Epithelial cell of esophagus (primary cell): ENCODE results near the gene YTHDC1.

Experiments
- DNase-seq: peaks from one replicate; pipeline ENCODE4 v3.0.0; 2010; ENCODE audit warnings: low read depth
- H3K4me3 ChIP-seq: 2 replicates; pipeline ENCODE4 v1.5.1; 2011; ENCODE audit warnings: mild to moderate bottlenecking, low read length, control low read depth
- TF ChIP-seq, protein P1 (sequence below): IDR thresholded peaks from 2 replicates; pipeline ENCODE4 v1.5.1; 2011; ENCODE audit warnings: low read depth, mild to moderate bottlenecking, low read length, control low read depth, inconsistent platforms; ENCODE audit not compliant: insufficient read depth; ENCODE audit errors: missing control alignments

YTHDC1 gene

DNA sequence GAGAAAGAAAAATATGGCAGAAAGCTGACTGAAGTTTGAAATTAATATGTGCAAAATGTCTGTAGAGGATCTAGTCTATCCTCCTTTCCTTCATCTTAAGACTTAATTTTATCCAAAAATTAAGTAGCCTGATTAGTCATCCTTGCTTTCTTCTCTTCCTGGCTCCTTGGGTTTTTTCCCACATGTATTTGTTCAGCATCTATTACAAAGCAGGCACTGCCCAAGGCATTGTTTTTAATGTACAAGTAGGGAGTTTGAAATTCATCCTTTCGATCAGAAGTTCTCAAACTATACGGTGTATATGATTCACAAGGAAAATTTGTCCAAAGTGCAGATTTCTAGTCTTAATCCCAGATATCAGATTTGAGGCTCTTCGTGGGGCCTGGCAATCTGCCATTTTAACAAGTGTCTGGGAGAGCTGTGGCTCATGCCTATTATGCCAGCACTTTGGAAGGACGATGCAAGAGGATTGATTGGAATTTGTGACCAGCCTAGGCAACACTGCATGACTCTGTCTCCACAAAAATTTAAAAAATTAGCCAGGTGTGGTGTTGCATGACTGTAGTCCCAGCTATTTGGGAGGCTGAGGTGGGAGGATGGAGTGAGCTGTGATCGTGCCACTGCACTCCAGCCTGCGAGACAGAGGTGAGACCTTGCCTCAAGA lies 19.4 kb upstream of the YTHDC1 start:
- peak overlapping the region; percentile 14 for H3K4me3 ChIP-seq
- TF ChIP-seq, protein P1, sequence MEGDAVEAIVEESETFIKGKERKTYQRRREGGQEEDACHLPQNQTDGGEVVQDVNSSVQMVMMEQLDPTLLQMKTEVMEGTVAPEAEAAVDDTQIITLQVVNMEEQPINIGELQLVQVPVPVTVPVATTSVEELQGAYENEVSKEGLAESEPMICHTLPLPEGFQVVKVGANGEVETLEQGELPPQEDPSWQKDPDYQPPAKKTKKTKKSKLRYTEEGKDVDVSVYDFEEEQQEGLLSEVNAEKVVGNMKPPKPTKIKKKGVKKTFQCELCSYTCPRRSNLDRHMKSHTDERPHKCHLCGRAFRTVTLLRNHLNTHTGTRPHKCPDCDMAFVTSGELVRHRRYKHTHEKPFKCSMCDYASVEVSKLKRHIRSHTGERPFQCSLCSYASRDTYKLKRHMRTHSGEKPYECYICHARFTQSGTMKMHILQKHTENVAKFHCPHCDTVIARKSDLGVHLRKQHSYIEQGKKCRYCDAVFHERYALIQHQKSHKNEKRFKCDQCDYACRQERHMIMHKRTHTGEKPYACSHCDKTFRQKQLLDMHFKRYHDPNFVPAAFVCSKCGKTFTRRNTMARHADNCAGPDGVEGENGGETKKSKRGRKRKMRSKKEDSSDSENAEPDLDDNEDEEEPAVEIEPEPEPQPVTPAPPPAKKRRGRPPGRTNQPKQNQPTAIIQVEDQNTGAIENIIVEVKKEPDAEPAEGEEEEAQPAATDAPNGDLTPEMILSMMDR: no peak
- peak; percentile 93 for DNase-seq

DNA sequence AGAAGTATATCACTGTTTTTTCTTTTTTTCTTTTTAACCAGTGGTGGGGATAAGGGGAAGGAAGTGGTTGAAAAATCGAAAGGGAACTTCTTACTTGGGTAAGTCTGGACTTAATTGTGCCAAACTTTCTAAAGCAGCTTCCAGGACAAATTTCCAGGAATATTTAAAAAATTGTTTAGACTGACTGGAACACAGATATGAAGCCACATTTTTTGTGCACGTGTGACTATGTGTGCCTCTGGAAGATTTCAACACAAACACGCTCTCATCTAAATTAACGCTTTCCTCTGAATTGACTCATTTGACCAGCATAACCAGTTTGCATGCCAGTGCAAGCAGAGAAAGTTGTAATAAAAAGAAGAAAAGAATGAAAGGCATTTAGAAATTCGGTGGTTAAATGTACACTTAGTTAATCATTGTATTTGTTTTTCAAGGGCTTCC lies 18.8 kb upstream of the YTHDC1 start:
- H3K4me3 ChIP-seq: no peak overlapping the region
- DNase-seq: peak; percentile 95
- TF ChIP-seq, protein P1: no peak

DNA sequence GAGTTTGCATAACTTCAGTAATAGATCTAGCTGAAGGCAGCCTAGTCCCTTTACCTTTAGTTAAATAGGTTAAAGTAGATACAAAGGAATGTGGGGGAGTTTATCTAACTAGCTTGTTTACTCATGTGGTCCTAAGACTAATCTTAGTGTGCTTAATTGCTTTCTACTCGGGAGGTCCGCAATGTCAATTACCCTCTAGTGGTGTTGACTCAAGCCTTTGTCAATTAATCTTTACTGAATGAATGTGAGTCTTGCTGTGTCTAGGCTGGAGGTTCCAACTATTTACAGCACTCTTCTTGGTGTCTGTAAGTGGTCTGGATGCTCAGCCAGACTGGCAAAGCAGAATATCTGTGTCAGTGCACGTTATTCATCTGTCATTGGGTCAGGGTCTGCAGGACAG lies 17.9 kb upstream of the YTHDC1 start:
- H3K4me3 ChIP-seq: no peak overlapping the region
- DNase-seq: no peak
- TF ChIP-seq, protein P1: no peak

DNA sequence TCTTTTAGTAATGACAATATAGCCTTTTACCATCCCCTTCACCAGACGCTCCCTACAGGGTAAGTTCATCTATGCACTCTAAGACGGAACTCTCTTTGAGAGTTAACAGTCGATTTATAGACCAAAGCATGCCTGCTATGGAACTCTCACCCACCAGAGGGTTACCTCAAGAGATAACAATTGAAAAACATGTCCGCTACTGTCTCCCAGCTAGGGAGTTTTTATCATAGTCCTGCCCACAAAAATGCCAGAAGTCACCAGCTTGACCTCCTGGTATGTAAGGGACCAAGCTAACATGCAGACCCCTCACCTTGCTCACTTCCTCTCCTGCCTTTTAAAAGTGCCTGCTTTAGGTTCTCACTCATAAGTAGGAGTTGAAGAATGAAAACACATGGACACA lies 16.7 kb upstream of the YTHDC1 start:
- H3K4me3 ChIP-seq: no peak overlapping the region
- TF ChIP-seq, protein P1: no peak
- no peak for DNase-seq

DNA sequence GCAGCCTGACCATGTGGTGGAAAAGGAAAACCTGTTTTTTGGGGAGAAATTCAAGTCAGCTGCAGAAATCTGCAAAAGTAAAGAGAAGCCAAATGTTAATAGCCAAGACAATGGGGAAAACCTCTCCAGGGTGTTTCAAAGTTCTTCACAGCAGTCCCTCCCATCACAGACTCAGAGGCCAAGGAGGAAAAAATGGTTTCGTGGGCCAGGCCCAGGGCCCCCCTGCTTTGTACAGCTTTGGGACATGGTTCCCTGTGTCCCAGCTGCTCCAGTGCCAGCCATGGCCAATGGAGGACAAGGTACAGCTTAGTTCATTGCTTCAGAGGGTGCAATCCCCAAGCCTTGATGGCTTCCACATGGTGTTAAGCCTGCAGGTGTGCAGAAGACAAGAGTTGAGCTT lies 15.2 kb upstream of the YTHDC1 start:
- H3K4me3 ChIP-seq: no peak overlapping the region
- no peak for DNase-seq
- TF ChIP-seq, protein P1: no peak

DNA sequence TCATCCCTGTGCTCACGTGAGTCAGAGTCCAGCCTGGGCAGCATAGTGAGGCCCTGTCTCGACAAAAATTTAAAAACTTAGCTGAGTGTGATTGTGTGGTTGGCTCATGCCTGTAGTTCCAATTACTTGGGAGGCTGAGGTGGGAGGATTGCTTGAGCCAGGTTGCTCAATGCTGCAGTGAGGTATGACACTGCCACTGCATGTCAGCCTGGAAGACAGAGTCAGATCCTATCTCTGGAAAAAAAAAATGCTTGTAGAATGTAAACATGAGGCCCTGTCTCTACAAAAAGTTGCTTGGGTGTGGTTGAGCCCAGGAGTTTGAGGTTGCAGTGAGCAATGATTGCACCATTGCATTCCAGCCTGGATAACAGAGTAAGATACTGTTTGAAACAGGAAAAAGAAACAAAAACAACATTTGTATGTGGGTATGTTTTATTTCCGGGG lies 11.3 kb upstream of the YTHDC1 start:
- peak; percentile 97 for DNase-seq
- H3K4me3 ChIP-seq: no peak overlapping the region
- TF ChIP-seq, protein P1: no peak
